ENCODE data around the gene PAN2.
"Not testable (repeated sequence)": the region's sequence is repeated elsewhere in the genome, so short reads cannot be mapped to it uniquely, and the experiment has no call there.

The PAN2 gene

GRCh38 chr12:56300644-56301464 lies 32.9 kb downstream of the PAN2 start:
- no peak for TF ChIP-seq TAF1 (IDR thresholded peaks at IDR 0.05; ENCODE audit: borderline replicate concordance, low read depth, low read length)
- no peak for TF ChIP-seq POLR2A (IDR thresholded peaks at IDR 0.05; ENCODE audit: low read depth, low read length)
- no peak; the same call in 1 of the 2 replicates for TF ChIP-seq POLR2AphosphoS5 (IDR thresholded peaks at IDR 0.05; ENCODE audit: low read depth, low read length)
- DNase-seq (ENCODE audit: insufficient read length) (no peak), FAIRE-seq (no peak)

- DNase-seq (ENCODE audit: insufficient read length) (peak; percentile 88), FAIRE-seq (peak; percentile 92)
- TF ChIP-seq TAF1 (IDR thresholded peaks at IDR 0.05; ENCODE audit: borderline replicate concordance, low read depth, low read length) (no peak), POLR2A (IDR thresholded peaks at IDR 0.05; ENCODE audit: low read depth, low read length) (peak; percentile 43; the same call in 1 of the 2 replicates), POLR2AphosphoS5 (IDR thresholded peaks at IDR 0.05; ENCODE audit: low read depth, low read length) (peak; percentile 47; the same call in 1 of the 2 replicates)
These were observed 33.8 kb downstream of the PAN2 start, which contains the start of gene CS for GRCh38 chr12:56299853-56300643. TSS of gene CS (minus strand) at chr12:56300330. CDS start at chr12:56300201, 129 bp downstream.

- FAIRE-seq, result no peak
- TF ChIP-seq TAF1 (IDR thresholded peaks at IDR 0.05; ENCODE audit: borderline replicate concordance, low read depth, low read length) (peak; percentile 15; the same call in 1 of the 2 replicates), POLR2A (IDR thresholded peaks at IDR 0.05; ENCODE audit: low read depth, low read length) (no peak)
- DNase-seq (ENCODE audit: insufficient read length), result no peak
These were observed 34.4 kb downstream of the PAN2 start for GRCh38 chr12:56299308-56299852.

GRCh38 chr12:56298828-56299227 lies 35.0 kb downstream of the PAN2 start:
- no peak for TF ChIP-seq TAF1 (IDR thresholded peaks at IDR 0.05; ENCODE audit: borderline replicate concordance, low read depth, low read length)
- TF ChIP-seq POLR2AphosphoS5 (IDR thresholded peaks at IDR 0.05; ENCODE audit: low read depth, low read length), result no peak
- no peak for TF ChIP-seq POLR2A (IDR thresholded peaks at IDR 0.05; ENCODE audit: low read depth, low read length)
- DNase-seq (ENCODE audit: insufficient read length) (no peak), FAIRE-seq (no peak)

GRCh38 chr12:56297400-56297799 lies 36.4 kb downstream of the PAN2 start:
- FAIRE-seq (no peak), DNase-seq (ENCODE audit: insufficient read length) (no peak)
- no peak for TF ChIP-seq TAF1 (IDR thresholded peaks at IDR 0.05; ENCODE audit: borderline replicate concordance, low read depth, low read length)
- TF ChIP-seq POLR2A (IDR thresholded peaks at IDR 0.05; ENCODE audit: low read depth, low read length), result no peak
- TF ChIP-seq POLR2AphosphoS5 (IDR thresholded peaks at IDR 0.05; ENCODE audit: low read depth, low read length), result no peak

GRCh38 chr12:56296295-56296694 lies 37.5 kb downstream of the PAN2 start:
- DNase-seq (ENCODE audit: insufficient read length) (no peak), FAIRE-seq (no peak)
- TF ChIP-seq POLR2A (IDR thresholded peaks at IDR 0.05; ENCODE audit: low read depth, low read length) (no peak), POLR2AphosphoS5 (IDR thresholded peaks at IDR 0.05; ENCODE audit: low read depth, low read length) (no peak), TAF1 (IDR thresholded peaks at IDR 0.05; ENCODE audit: borderline replicate concordance, low read depth, low read length) (no peak)

- DNase-seq (ENCODE audit: insufficient read length), result no peak
- TF ChIP-seq POLR2AphosphoS5 (IDR thresholded peaks at IDR 0.05; ENCODE audit: low read depth, low read length) (no peak), TAF1 (IDR thresholded peaks at IDR 0.05; ENCODE audit: borderline replicate concordance, low read depth, low read length) (no peak), POLR2A (IDR thresholded peaks at IDR 0.05; ENCODE audit: low read depth, low read length) (no peak)
- FAIRE-seq, result no peak
These were observed 40.0 kb downstream of the PAN2 start for GRCh38 chr12:56293795-56294194.

GRCh38 chr12:56288705-56289387 lies 45.0 kb downstream of the PAN2 start:
- FAIRE-seq, result no peak
- TF ChIP-seq POLR2A (IDR thresholded peaks at IDR 0.05; ENCODE audit: low read depth, low read length) (no peak), POLR2AphosphoS5 (IDR thresholded peaks at IDR 0.05; ENCODE audit: low read depth, low read length) (no peak), TAF1 (IDR thresholded peaks at IDR 0.05; ENCODE audit: borderline replicate concordance, low read depth, low read length) (no peak)
- no peak for DNase-seq (ENCODE audit: insufficient read length)

GRCh38 chr12:56286044-56286830 lies 47.6 kb downstream of the PAN2 start:
- FAIRE-seq, result no peak
- no peak for TF ChIP-seq TAF1 (IDR thresholded peaks at IDR 0.05; ENCODE audit: borderline replicate concordance, low read depth, low read length)
- TF ChIP-seq POLR2A (IDR thresholded peaks at IDR 0.05; ENCODE audit: low read depth, low read length), result no peak
- TF ChIP-seq POLR2AphosphoS5 (IDR thresholded peaks at IDR 0.05; ENCODE audit: low read depth, low read length), result no peak
- DNase-seq (ENCODE audit: insufficient read length), result no peak

GRCh38 chr12:56284263-56284662 lies 49.5 kb downstream of the PAN2 start:
- DNase-seq (ENCODE audit: insufficient read length); FAIRE-seq: not testable (repeated sequence)

All from GM12892 (cell line).